Naive thymus-derived CD4-positive, alpha-beta T cell (primary cell): Measurements from ENCODE around the gene NACC2. TPM values are rescaled to one million over a fixed set of nuclear protein-coding genes. Genes with fewer than 3 reads are reported as not detected.

ENCODE experiments used
- ATAC-seq: fragments of 150-1000 bp; cut with Tn5 transposase; 2 replicates; pipeline ENCODE4 v1.10.0; 2021; ENCODE audit warnings: mild to moderate bottlenecking, moderate library complexity
- CTCF ChIA-PET: fragments of 350-600 bp; sonication (Branson Sonifier 250); formaldehyde crosslinking; loops from one replicate; lab custom pipeline; 2021; ENCODE audit warnings: antibody characterized with exemption; lab: Charles Lee
- POLR2A ChIA-PET: fragments of 350-600 bp; sonication (Branson Sonifier 250); formaldehyde crosslinking; loops from one replicate; lab custom pipeline; 2021; ENCODE audit warnings: antibody characterized with exemption, inconsistent platforms; lab: Charles Lee
- DNase-seq, 9 donors: peaks; one replicate each; pipeline versions ENCODE4 v3.0.0 to v3.0.0-alpha.2; 2020 to 2022; ENCODE audit warnings: mixed read lengths in 1 of 9
- H3K27ac ChIP-seq: one replicate; pipeline ENCODE4 v1.7.0; 2013; ENCODE audit warnings: mild to moderate bottlenecking, low read depth, low read length, moderate library complexity
- H3K27me3 ChIP-seq, 2 donors: one replicate each; pipeline ENCODE4 v1.7.0; 2013; ENCODE audit warnings: low read length in 2 of 2, mild to moderate bottlenecking in 2 of 2, moderate library complexity in 2 of 2; ENCODE audit not compliant: control insufficient read depth in 2 of 2, insufficient read depth in 2 of 2
- H3K36me3 ChIP-seq, 3 experiments: 1 replicate in 2 of 3; 2 replicates in 1 of 3; pipeline ENCODE4 v1.7.0; 2013; ENCODE audit warnings: low read length in 3 of 3, mild to moderate bottlenecking in 3 of 3, moderate library complexity in 1 of 3; ENCODE audit not compliant: insufficient read depth in 3 of 3, control insufficient read depth in 2 of 3
- H3K4me1 ChIP-seq, 2 donors: one replicate each; pipeline ENCODE4 v1.7.0; 2013; ENCODE audit warnings: low read length in 2 of 2, mild to moderate bottlenecking in 2 of 2, moderate library complexity in 1 of 2; ENCODE audit not compliant: control insufficient read depth in 2 of 2, insufficient read depth in 2 of 2
- H3K4me3 ChIP-seq: 2 replicates; pipeline ENCODE4 v1.7.0; 2013; ENCODE audit warnings: mild to moderate bottlenecking, low read length
- H3K9me3 ChIP-seq, 3 experiments: 1 replicate in 2 of 3; 2 replicates in 1 of 3; pipeline ENCODE4 v1.7.0; 2013; ENCODE audit warnings: low read length in 3 of 3; ENCODE audit not compliant: control insufficient read depth in 2 of 3
- H3K27ac Mint-ChIP-seq, 9 donors: one replicate each; pipeline ENCODE4 v1.8.0; 2020 to 2022; ENCODE audit warnings: mixed read lengths in 9 of 9, mild to moderate bottlenecking in 8 of 9, moderate library complexity in 5 of 9, inconsistent platforms in 2 of 9
- H3K27me3 Mint-ChIP-seq, 5 donors: one replicate each; pipeline ENCODE4 v1.8.0; 2021 to 2022; ENCODE audit warnings: mixed read lengths in 5 of 5, mild to moderate bottlenecking in 1 of 5
- H3K36me3 Mint-ChIP-seq, 5 donors: one replicate each; pipeline ENCODE4 v1.8.0; 2020 to 2022; ENCODE audit warnings: mixed read lengths in 5 of 5, mild to moderate bottlenecking in 3 of 5, inconsistent platforms in 1 of 5
- H3K4me1 Mint-ChIP-seq, 7 donors: one replicate each; pipeline ENCODE4 v1.8.0; 2020 to 2022; ENCODE audit warnings: mixed read lengths in 7 of 7, mild to moderate bottlenecking in 3 of 7, inconsistent platforms in 1 of 7
- H3K4me3 Mint-ChIP-seq, 10 donors: one replicate each; pipeline ENCODE4 v1.8.0; 2020 to 2022; ENCODE audit warnings: mild to moderate bottlenecking in 10 of 10, mixed read lengths in 10 of 10, moderate library complexity in 6 of 10, inconsistent platforms in 2 of 10
- H3K9me3 Mint-ChIP-seq, 11 donors: one replicate each; pipeline ENCODE4 v1.8.0; 2020 to 2022; ENCODE audit warnings: mixed read lengths in 11 of 11, mild to moderate bottlenecking in 4 of 11, inconsistent platforms in 1 of 11, moderate library complexity in 1 of 11
- intact Hi-C, 2 donors: fragments of 100-400 bp; cut with micrococcal nuclease; formaldehyde crosslinking; loops; one replicate each; pipeline ENCODE4 v1.15.1; 2023
- polyA plus RNA-seq, 2 donors: library from polyadenylated mRNA; unstranded; fragments of 300-500 nt; fragmentation: Illumina TruSeq; gene quantifications; one replicate each; pipeline ENCODE4 v1.2.3, GENCODE V29; 2021
- total RNA-seq, 6 experiments: library from RNA in 5 of 6; stranded (reverse) in 5 of 6; gene quantifications; 1 replicate in 5 of 6; 2 replicates in 1 of 6; pipeline ENCODE4 v1.2.3 and lab custom pipeline; 2021 to 2026

The NACC2 gene
- total and polyA plus RNA-seq, 7 experiments from 2014 or later = 0.92 to 17.7 (median 7.5) TPM

GRCh38 chr9:135962696-135963307 lies 132.3 kb downstream of the NACC2 start:
- Histone ChIP-seq H3K4me3 (no peak overlapping the region), H3K27ac (no peak overlapping the region), H3K27me3 (no peaks in the 10 kb centered on the region), H3K9me3 (no peaks in the 10 kb centered on the region), H3K36me3 (peaks cover 0 to 4% (median 0%) of the 10 kb centered on the region in 3 experiments), H3K4me1 (peaks cover 17 to 23% of the 10 kb centered on the region in 2 donors)
- Mint-ChIP-seq H3K27ac (peak overlapping the region in 3 of 9 donors; percentile 66 to 81 (median 79)), H3K27me3 (peaks cover 0 to 17% (median 5%) of the 10 kb centered on the region in 5 donors), H3K9me3 (peaks cover 0 to 5% (median 0%) of the 10 kb centered on the region in 11 donors), H3K4me3 (peak overlapping the region in 8 of 10 donors; percentile 19 to 93 (median 74)), H3K36me3 (no peaks in the 10 kb centered on the region), H3K4me1 (peaks cover 25 to 45% (median 34%) of the 10 kb centered on the region in 7 donors)
- DNase-seq = no peak
- ChIA-PET POLR2A (no interaction called here), CTCF (no interaction called here)
- intact Hi-C loops = loop anchor here (5.0 to 10.0 kb wide), 3 partner anchors 282 to 519 kb away; partner anchors contain the start of genes ENTR1 (in 1 of the 2), PMPCA (in 1 of the 2), QSOX2 (in 1 of the 2) and SEC16A (in 1 of the 2)
- no peak for ATAC-seq

GRCh38 chr9:135961811-135962695 lies 133.0 kb downstream of the NACC2 start:
- peak overlapping the region in 8 of 9 donors; percentile 30 to 94 (median 80) for H3K27ac Mint-ChIP-seq
- intact Hi-C loops = loop anchor here (1.0 to 10.0 kb wide), 12 partner anchors 55 to 1895 kb away; partner anchors contain the start of genes CAMSAP1 (in 2 of the 2), QSOX2 (in 2 of the 2), DNLZ (in 1 of the 2) and ENTR1 (in 1 of the 2)
- H3K4me3 Mint-ChIP-seq = peak overlapping the region; percentile 19 to 93 (median 82)
- DNase-seq (no peak), ATAC-seq (no peak)
- Histone ChIP-seq H3K4me3 (no peak overlapping the region), H3K9me3 (no peaks in the 10 kb centered on the region), H3K27ac (no peak overlapping the region), H3K4me1 (peaks cover 15 to 16% of the 10 kb centered on the region in 2 donors), H3K27me3 (no peaks in the 10 kb centered on the region), H3K36me3 (peaks cover 0 to 4% (median 0%) of the 10 kb centered on the region in 3 experiments)
- no peaks in the 10 kb centered on the region for H3K36me3 Mint-ChIP-seq
- ChIA-PET CTCF (interaction anchor here (1.3 kb wide), 1 partner anchor 161 kb away, joined by 5 read pairs; no protein-coding TSS in a partner anchor), POLR2A (interaction anchor here (0.7 to 2.3 kb wide), 4 partner anchors 54 to 156 kb away, joined by 3 to 7 read pairs (median 4); partner anchors contain the start of gene NACC2)
- peaks cover 0 to 2% (median 0%) of the 10 kb centered on the region in 11 donors for H3K9me3 Mint-ChIP-seq
- H3K27me3 Mint-ChIP-seq = peaks cover 0 to 15% (median 0%) of the 10 kb centered on the region in 5 donors
- H3K4me1 Mint-ChIP-seq = peaks cover 20 to 39% (median 27%) of the 10 kb centered on the region in 7 donors

GRCh38 chr9:135961277-135961715 lies 133.8 kb downstream of the NACC2 start, which contains the start of gene UBAC1:
UBAC1 (minus strand) TSS chr9:135961373; CDS start chr9:135961162, 211 bp downstream.
- H3K27ac Mint-ChIP-seq = peak within 1 kb of the TSS; percentile 74 to 94 (median 83)
- peaks cover 0 to 15% (median 0%) of the 10 kb centered on the region in 5 donors for H3K27me3 Mint-ChIP-seq
- no peaks in the 10 kb centered on the region for H3K9me3 ChIP-seq
- peaks cover 20 to 39% (median 30%) of the 10 kb centered on the region in 7 donors for H3K4me1 Mint-ChIP-seq
- peak within 1 kb of the TSS; percentile 78 to 93 (median 88) for H3K4me3 Mint-ChIP-seq
- H3K36me3 ChIP-seq = peaks cover 0 to 4% (median 0%) of the 10 kb centered on the region in 3 experiments
- ChIA-PET CTCF (interaction anchor here (1.3 kb wide), 1 partner anchor 162 kb away, joined by 5 read pairs; no protein-coding TSS in a partner anchor), POLR2A (interaction anchor here (0.7 to 2.3 kb wide), 4 partner anchors 53 to 157 kb away, joined by 3 to 7 read pairs (median 4); partner anchors contain the start of gene NACC2)
- peak; percentile 97 for ATAC-seq
- peak within 1 kb of the TSS; percentile 65 for H3K4me3 ChIP-seq
- intact Hi-C loops = loop anchor here (1.0 to 10.0 kb wide), 12 partner anchors 54 to 1894 kb away; partner anchors contain the start of genes CAMSAP1 (in 2 of the 2), QSOX2 (in 2 of the 2), DNLZ (in 1 of the 2) and ENTR1 (in 1 of the 2)
- H3K27ac ChIP-seq = peak within 1 kb of the TSS; percentile 82
- peak; percentile 91 to 96 (median 94) for DNase-seq
- H3K4me1 ChIP-seq = peaks cover 15 to 16% of the 10 kb centered on the region in 2 donors
- no peaks in the 10 kb centered on the region for H3K36me3 Mint-ChIP-seq
- peaks cover 0 to 2% (median 0%) of the 10 kb centered on the region in 11 donors for H3K9me3 Mint-ChIP-seq
- H3K27me3 ChIP-seq = no peaks in the 10 kb centered on the region

- intact Hi-C loops = loop anchor here (1.0 to 10.0 kb wide), 12 partner anchors 53 to 1894 kb away; partner anchors contain the start of genes CAMSAP1 (in 2 of the 2), QSOX2 (in 2 of the 2), DNLZ (in 1 of the 2) and ENTR1 (in 1 of the 2)
- peaks cover 0 to 4% (median 0%) of the 10 kb centered on the region in 3 experiments for H3K36me3 ChIP-seq
- ATAC-seq (no peak), DNase-seq (peak in 1 of 9 donors; percentile 16)
- peak overlapping the region; percentile 28 to 88 (median 79) for H3K27ac Mint-ChIP-seq
- POLR2A ChIA-PET = interaction anchor here (0.6 to 2.3 kb wide), 6 partner anchors 53 to 284 kb away, joined by 3 to 7 read pairs (median 4); partner anchors contain the start of genes CAMSAP1 and NACC2
- H3K27me3 Mint-ChIP-seq = peaks cover 0 to 15% (median 0%) of the 10 kb centered on the region in 5 donors
- H3K4me1 ChIP-seq = peaks cover 15 to 16% of the 10 kb centered on the region in 2 donors
- H3K27ac ChIP-seq = peak overlapping the region; percentile 82
- H3K4me1 Mint-ChIP-seq = peaks cover 20 to 42% (median 31%) of the 10 kb centered on the region in 7 donors
- H3K9me3 Mint-ChIP-seq = peaks cover 0 to 2% (median 0%) of the 10 kb centered on the region in 11 donors
- CTCF ChIA-PET = interaction anchor here (1.3 kb wide), 1 partner anchor 163 kb away, joined by 5 read pairs; no protein-coding TSS in a partner anchor
- no peaks in the 10 kb centered on the region for H3K9me3 ChIP-seq
- H3K27me3 ChIP-seq = no peaks in the 10 kb centered on the region
- H3K4me3 Mint-ChIP-seq = peak overlapping the region; percentile 78 to 93 (median 87)
- no peaks in the 10 kb centered on the region for H3K36me3 Mint-ChIP-seq
- H3K4me3 ChIP-seq = peak overlapping the region; percentile 65
These were observed 134.4 kb downstream of the NACC2 start for GRCh38 chr9:135960411-135961276.

GRCh38 chr9:135959814-135960213 lies 135.3 kb downstream of the NACC2 start:
- H3K36me3 Mint-ChIP-seq = peaks cover under 1 to 4% (median 1%) of the 10 kb centered on the region in 5 donors
- Histone ChIP-seq H3K27ac (peak overlapping the region; percentile 82), H3K9me3 (no peaks in the 10 kb centered on the region), H3K4me3 (peak overlapping the region; percentile 65), H3K4me1 (peaks cover 15 to 16% of the 10 kb centered on the region in 2 donors), H3K36me3 (peaks cover 0 to 7% (median 0%) of the 10 kb centered on the region in 3 experiments), H3K27me3 (no peaks in the 10 kb centered on the region)
- CTCF ChIA-PET = interaction anchor here (0.6 kb wide), 1 partner anchor 95 kb away, joined by 4 read pairs; no protein-coding TSS in a partner anchor
- DNase-seq = no peak
- intact Hi-C loops = loop anchor here (2.0 to 10.0 kb wide), 5 partner anchors 95 to 1893 kb away; partner anchors contain the start of genes ENTR1 (in 1 of the 2), PMPCA (in 1 of the 2), QSOX2 (in 1 of the 2) and SEC16A (in 1 of the 2)
- peak overlapping the region; percentile 16 to 88 (median 72) for H3K27ac Mint-ChIP-seq
- peak overlapping the region; percentile 78 to 93 (median 87) for H3K4me3 Mint-ChIP-seq
- peaks cover 0 to 15% (median 0%) of the 10 kb centered on the region in 5 donors for H3K27me3 Mint-ChIP-seq
- peaks cover 20 to 42% (median 31%) of the 10 kb centered on the region in 7 donors for H3K4me1 Mint-ChIP-seq
- POLR2A ChIA-PET = interaction anchor here (0.6 to 2.3 kb wide), 3 partner anchors 150 to 439 kb away, joined by 3 to 7 read pairs (median 4); no protein-coding TSS in a partner anchor
- ATAC-seq = no peak
- peaks cover 0 to 2% (median 0%) of the 10 kb centered on the region in 11 donors for H3K9me3 Mint-ChIP-seq
